HCT116 (cell line): ENCODE measurements around the gene PELI1. TPM values are rescaled to one million over a fixed set of nuclear protein-coding genes. Genes with fewer than 3 reads are reported as not detected.

ENCODE experiments used
- ATAC-seq: fragments of 200-7000 bp; cut with Tn5 transposase; 2 replicates; pipeline ENCODE4 v1.9.1; 2020; ENCODE audit warnings: mild to moderate bottlenecking, moderate library complexity
- BruUV-seq: library from RNA; stranded (reverse); fragments of 400-500 nt; replicated peaks from 2 replicates; lab custom pipeline; 2021; lab: Mats Ljungman, UMichigan
- CTCF ChIA-PET: fragments of 300-600 bp; sonication (Branson Sonifier 250); formaldehyde crosslinking; loops from one replicate; lab custom pipeline; 2021; ENCODE audit warnings: antibody characterized with exemption; lab: Charles Lee
- POLR2A ChIA-PET: fragments of 300-600, 350-600 bp; sonication (Branson Sonifier 250); formaldehyde crosslinking; loops from one replicate; lab custom pipeline; 2021; ENCODE audit warnings: antibody characterized with exemption; lab: Charles Lee
- RAD21 ChIA-PET, 2 experiments: fragments of 300-600 bp; sonication (Branson Sonifier 250); formaldehyde crosslinking; loops; one replicate each; lab custom pipeline; 2023; ENCODE audit warnings: low total read pairs in 2 of 2; ENCODE audit not compliant: uncharacterized antibody in 2 of 2, unreplicated experiment in 2 of 2, low non-redundant PET in 1 of 2; lab: Charles Lee
- DNase-seq: peaks from one replicate; pipeline ENCODE4 v3.0.0-alpha.2; 2010; ENCODE audit warnings: low read depth, low spot score
- H2AFZ ChIP-seq: fragments of 200-600 bp; shearing (Covaris generic), sonication (generic); 2 replicates; pipeline ENCODE4 v1.6.1; 2017; ENCODE audit warnings: low read depth, mixed run types, mixed read lengths, antibody characterized with exemption, low read length; ENCODE audit not compliant: poor library complexity, severe bottlenecking
- H3K27ac ChIP-seq: 2 replicates; pipeline ENCODE4 v1.5.1; 2012; ENCODE audit warnings: low read depth, low read length
- H3K27me3 ChIP-seq: fragments of 200-600 bp; sonication (generic); 2 replicates; pipeline ENCODE4 v1.6.1; 2016; ENCODE audit warnings: mixed run types, low read length, mixed read lengths; ENCODE audit not compliant: insufficient read depth
- H3K36me3 ChIP-seq, 2 experiments: fragments of 200-500 bp in 1 of 2; fragments of 200-600 bp in 1 of 2; sonication (Bioruptor generic) in 1 of 2; sonication (generic) in 1 of 2; 2 replicates each; pipeline versions ENCODE4 v1.5.1 to v1.6.1; 2014 to 2016; ENCODE audit warnings: low read length in 2 of 2, inconsistent platforms in 1 of 2, mixed read lengths in 1 of 2, mixed run types in 1 of 2; ENCODE audit not compliant: insufficient read depth in 2 of 2, control insufficient read depth in 1 of 2
- H3K4me1 ChIP-seq, 2 experiments: fragments of 200-600 bp in 1 of 2; sonication (generic) in 1 of 2; 2 replicates each; pipeline versions ENCODE4 v1.5.1 to v1.6.1; 2012 to 2017; ENCODE audit warnings: low read length in 2 of 2, inconsistent platforms in 1 of 2, mild to moderate bottlenecking in 1 of 2, mixed read lengths in 1 of 2, mixed run types in 1 of 2, moderate library complexity in 1 of 2; ENCODE audit not compliant: insufficient read depth in 2 of 2, control insufficient read depth in 1 of 2
- H3K4me2 ChIP-seq: fragments of 200-600 bp; sonication (generic); 2 replicates; pipeline ENCODE4 v1.6.1; 2017; ENCODE audit warnings: mixed run types, low read length, mixed read lengths
- H3K4me3 ChIP-seq, 2 experiments: fragments of 200-600 bp in 1 of 2; sonication (generic) in 1 of 2; replicated peaks in 1 of 2; 2 replicates each; pipeline ENCODE4 v1.5.1; 2011 to 2016; ENCODE audit warnings: low read length in 2 of 2, control low read depth in 1 of 2, low read depth in 1 of 2, mild to moderate bottlenecking in 1 of 2, mixed read lengths in 1 of 2, mixed run types in 1 of 2
- H3K79me2 ChIP-seq: fragments of 200-600 bp; sonication (generic); 2 replicates; pipeline ENCODE4 v1.6.1; 2017; ENCODE audit warnings: mild to moderate bottlenecking, mixed run types, low read length, moderate library complexity, mixed read lengths; ENCODE audit not compliant: insufficient read depth
- H3K9ac ChIP-seq: fragments of 200-600 bp; sonication (generic); 2 replicates; pipeline ENCODE4 v1.6.1; 2016; ENCODE audit warnings: low read length, mixed read lengths
- H3K9me2 ChIP-seq: fragments of 200-600 bp; sonication (generic), shearing (Covaris generic); 2 replicates; pipeline ENCODE4 v1.6.1; 2017; ENCODE audit warnings: mixed run types, mild to moderate bottlenecking, moderate library complexity; ENCODE audit not compliant: insufficient read depth
- H3K9me3 ChIP-seq, 2 experiments: fragments of 200-500 bp in 1 of 2; fragments of 200-600 bp in 1 of 2; sonication (Bioruptor generic) in 1 of 2; sonication (generic) in 1 of 2; 2 replicates each; pipeline ENCODE4 v1.6.1; 2014 to 2017; ENCODE audit warnings: low read length in 2 of 2, mixed read lengths in 2 of 2, inconsistent platforms in 1 of 2, low read depth in 1 of 2, mild to moderate bottlenecking in 1 of 2, mixed run types in 1 of 2, moderate library complexity in 1 of 2; ENCODE audit not compliant: control insufficient read depth in 1 of 2, insufficient read depth in 1 of 2
- H4K20me1 ChIP-seq: fragments of 200-600 bp; sonication (generic), shearing (Covaris generic); 2 replicates; pipeline ENCODE4 v1.6.1; 2017; ENCODE audit warnings: mixed run types, mild to moderate bottlenecking, moderate library complexity; ENCODE audit not compliant: insufficient read depth
- ATF3 ChIP-seq: IDR thresholded peaks from 2 replicates; pipeline ENCODE4 v1.6.1; 2012
- CEBPB ChIP-seq: IDR thresholded peaks from 2 replicates; pipeline ENCODE4 v1.6.1; 2012; ENCODE audit warnings: low read depth
- EGR1 ChIP-seq: IDR thresholded peaks from 2 replicates; pipeline ENCODE4 v1.6.1; 2012; ENCODE audit warnings: low read depth
- ELF1 ChIP-seq: IDR thresholded peaks from 2 replicates; pipeline ENCODE4 v1.6.1; 2012; ENCODE audit warnings: low read depth, borderline replicate concordance
- EZH2 ChIP-seq: fragments of 200-600 bp; sonication (generic); IDR thresholded peaks from 2 replicates; pipeline ENCODE4 v1.6.1; 2017; ENCODE audit warnings: antibody characterized with exemption, mixed run types
- FOSL1 ChIP-seq: IDR thresholded peaks from 2 replicates; pipeline ENCODE4 v1.6.1; 2012; ENCODE audit warnings: low read depth
- JUND ChIP-seq: IDR thresholded peaks from 2 replicates; pipeline ENCODE4 v1.6.1; 2012
- POLR2A ChIP-seq: IDR thresholded peaks from 2 replicates; pipeline ENCODE4 v1.7.0; 2011; ENCODE audit warnings: borderline replicate concordance; ENCODE audit not compliant: insufficient read depth, insufficient read length; ENCODE audit errors: extremely low read depth
- POLR2AphosphoS5 ChIP-seq: IDR thresholded peaks from 2 replicates; pipeline ENCODE4 v1.6.1; 2011; ENCODE audit warnings: mild to moderate bottlenecking, low read depth, low read length, moderate library complexity
- RAD21 ChIP-seq: IDR thresholded peaks from 2 replicates; pipeline ENCODE4 v1.6.1; 2012; ENCODE audit warnings: low read depth, mild to moderate bottlenecking
- REST ChIP-seq: IDR thresholded peaks from 2 replicates; pipeline ENCODE4 v1.6.1; 2012; ENCODE audit warnings: low read depth
- SIN3A ChIP-seq: IDR thresholded peaks from 2 replicates; pipeline ENCODE4 v1.6.1; 2012; ENCODE audit warnings: low read depth
- SP1 ChIP-seq: IDR thresholded peaks from 2 replicates; pipeline ENCODE4 v1.6.1; 2012; ENCODE audit warnings: low read depth
- TCF7L2 ChIP-seq: IDR thresholded peaks from 2 replicates; pipeline ENCODE4 v1.7.0; 2011; ENCODE audit warnings: borderline replicate concordance, inconsistent platforms; ENCODE audit not compliant: insufficient read depth, insufficient read length; ENCODE audit errors: extremely low read depth
- YY1 ChIP-seq: IDR thresholded peaks from 2 replicates; pipeline ENCODE4 v1.6.1; 2011; ENCODE audit warnings: low read length, low read depth, moderate library complexity, mild to moderate bottlenecking; ENCODE audit not compliant: insufficient replicate concordance; ENCODE audit errors: extremely low read depth
- ZFX ChIP-seq: fragments of 450-650 bp; IDR thresholded peaks from 2 replicates; pipeline ENCODE4 v1.6.1; 2017
- ZNF274 ChIP-seq: fragments of 200-500 bp; sonication (Bioruptor generic); IDR thresholded peaks from 2 replicates; pipeline ENCODE4 v1.6.1; 2014; ENCODE audit warnings: mild to moderate bottlenecking, low read depth, low read length, inconsistent platforms
- intact Hi-C: fragments of 100-400 bp; cut with micrococcal nuclease; formaldehyde crosslinking; loops from 2 replicates; pipeline ENCODE4 v1.10.0; 2022
- total RNA-seq: library from RNA; stranded (reverse); gene quantifications from one replicate; pipeline ENCODE4 v1.2.1, GENCODE V29; 2021; ENCODE audit not compliant: unreplicated experiment
- TF ChIP-seq, protein P1 (sequence below): IDR thresholded peaks from 2 replicates; pipeline ENCODE4 v1.6.1; 2011; ENCODE audit warnings: mild to moderate bottlenecking, low read length, moderate library complexity; ENCODE audit not compliant: insufficient replicate concordance; ENCODE audit errors: extremely low read depth
- TF ChIP-seq, protein P2 (sequence below), 3 experiments: fragments of 200-600 bp in 1 of 3; sonication (generic) in 1 of 3; IDR thresholded peaks in 2 of 3; conservative IDR thresholded peaks in 1 of 3; 2 replicates each; pipeline ENCODE4 v1.5.1; 2012 to 2017; ENCODE audit warnings: low read depth in 2 of 3, low read length in 2 of 3, antibody characterized with exemption in 1 of 3, borderline replicate concordance in 1 of 3, control low read depth in 1 of 3, mild to moderate bottlenecking in 1 of 3, mixed read lengths in 1 of 3, mixed run types in 1 of 3, moderate library complexity in 1 of 3; ENCODE audit not compliant: insufficient read depth in 1 of 3
- TF ChIP-seq, protein P3 (sequence below): IDR thresholded peaks from 2 replicates; pipeline ENCODE4 v1.6.1; 2012

The PELI1 gene
- total RNA-seq, 1 experiment from 2014 or later, result 7.9 TPM

- H3K79me2 ChIP-seq, result no peaks in the 10 kb centered on the region
- no peak overlapping the region for H3K27ac ChIP-seq
- H3K27me3 ChIP-seq, result no peaks in the 10 kb centered on the region
- intact Hi-C loops, result no loop called here
- H3K4me1 ChIP-seq, result peaks cover 0 to 8% of the 10 kb centered on the region in 2 experiments; a peak in 2 of 4 replicates
- H4K20me1 ChIP-seq, result no peaks in the 10 kb centered on the region
- no peaks in the 10 kb centered on the region for H3K36me3 ChIP-seq
- BruUV-seq, result no TSS peak
- no peak for TF ChIP-seq ZNF274
- TF ChIP-seq CEBPB, result no peak
- TF ChIP-seq ELF1, result no peak
- no peak for TF ChIP-seq FOSL1
- TF ChIP-seq, protein P1, sequence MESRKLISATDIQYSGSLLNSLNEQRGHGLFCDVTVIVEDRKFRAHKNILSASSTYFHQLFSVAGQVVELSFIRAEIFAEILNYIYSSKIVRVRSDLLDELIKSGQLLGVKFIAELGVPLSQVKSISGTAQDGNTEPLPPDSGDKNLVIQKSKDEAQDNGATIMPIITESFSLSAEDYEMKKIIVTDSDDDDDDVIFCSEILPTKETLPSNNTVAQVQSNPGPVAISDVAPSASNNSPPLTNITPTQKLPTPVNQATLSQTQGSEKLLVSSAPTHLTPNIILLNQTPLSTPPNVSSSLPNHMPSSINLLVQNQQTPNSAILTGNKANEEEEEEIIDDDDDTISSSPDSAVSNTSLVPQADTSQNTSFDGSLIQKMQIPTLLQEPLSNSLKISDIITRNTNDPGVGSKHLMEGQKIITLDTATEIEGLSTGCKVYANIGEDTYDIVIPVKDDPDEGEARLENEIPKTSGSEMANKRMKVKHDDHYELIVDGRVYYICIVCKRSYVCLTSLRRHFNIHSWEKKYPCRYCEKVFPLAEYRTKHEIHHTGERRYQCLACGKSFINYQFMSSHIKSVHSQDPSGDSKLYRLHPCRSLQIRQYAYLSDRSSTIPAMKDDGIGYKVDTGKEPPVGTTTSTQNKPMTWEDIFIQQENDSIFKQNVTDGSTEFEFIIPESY, result no peak
- TF ChIP-seq, protein P2, sequence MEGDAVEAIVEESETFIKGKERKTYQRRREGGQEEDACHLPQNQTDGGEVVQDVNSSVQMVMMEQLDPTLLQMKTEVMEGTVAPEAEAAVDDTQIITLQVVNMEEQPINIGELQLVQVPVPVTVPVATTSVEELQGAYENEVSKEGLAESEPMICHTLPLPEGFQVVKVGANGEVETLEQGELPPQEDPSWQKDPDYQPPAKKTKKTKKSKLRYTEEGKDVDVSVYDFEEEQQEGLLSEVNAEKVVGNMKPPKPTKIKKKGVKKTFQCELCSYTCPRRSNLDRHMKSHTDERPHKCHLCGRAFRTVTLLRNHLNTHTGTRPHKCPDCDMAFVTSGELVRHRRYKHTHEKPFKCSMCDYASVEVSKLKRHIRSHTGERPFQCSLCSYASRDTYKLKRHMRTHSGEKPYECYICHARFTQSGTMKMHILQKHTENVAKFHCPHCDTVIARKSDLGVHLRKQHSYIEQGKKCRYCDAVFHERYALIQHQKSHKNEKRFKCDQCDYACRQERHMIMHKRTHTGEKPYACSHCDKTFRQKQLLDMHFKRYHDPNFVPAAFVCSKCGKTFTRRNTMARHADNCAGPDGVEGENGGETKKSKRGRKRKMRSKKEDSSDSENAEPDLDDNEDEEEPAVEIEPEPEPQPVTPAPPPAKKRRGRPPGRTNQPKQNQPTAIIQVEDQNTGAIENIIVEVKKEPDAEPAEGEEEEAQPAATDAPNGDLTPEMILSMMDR (IDR thresholded peaks at IDR 0.05 in 2 of 3, conservative IDR thresholded peaks at IDR 0.05 in 1 of 3; ENCODE audit: borderline replicate concordance in 1 of 3, insufficient read depth in 1 of 3, low read depth in 2 of 3, low read length in 2 of 3), result no peak
- TF ChIP-seq, protein P3, sequence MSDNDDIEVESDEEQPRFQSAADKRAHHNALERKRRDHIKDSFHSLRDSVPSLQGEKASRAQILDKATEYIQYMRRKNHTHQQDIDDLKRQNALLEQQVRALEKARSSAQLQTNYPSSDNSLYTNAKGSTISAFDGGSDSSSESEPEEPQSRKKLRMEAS, result no peak
- TF ChIP-seq EGR1, result no peak
- no peak for TF ChIP-seq ZFX
- no peak for TF ChIP-seq SIN3A
- TF ChIP-seq ATF3, result no peak
- TF ChIP-seq SP1, result no peak
- no peak for TF ChIP-seq YY1
- no peak for TF ChIP-seq POLR2A
- no peak for TF ChIP-seq RAD21
- TF ChIP-seq REST, result no peak
- no peak for TF ChIP-seq EZH2
- no peak for TF ChIP-seq POLR2AphosphoS5
- TF ChIP-seq JUND, result no peak
- TF ChIP-seq TCF7L2, result no peak
- TF ChIP-seq, all 23 proteins: peak for 0
- DNase-seq (no peak), ATAC-seq (no peak)
- H3K4me2 ChIP-seq, result no peak overlapping the region
- H3K4me3 ChIP-seq, result no peak overlapping the region
- H3K9me2 ChIP-seq, result no peaks in the 10 kb centered on the region
- ChIA-PET POLR2A (no interaction called here), RAD21 (no interaction called here), CTCF (no interaction called here)
- H3K9me3 ChIP-seq, result no peaks in the 10 kb centered on the region
- no peak overlapping the region for H3K9ac ChIP-seq
- no peak overlapping the region for H2AFZ ChIP-seq
Observed at GRCh38 chr2:64168201-64168600, 24.0 kb upstream of the PELI1 start.
